Panc1 (cell line): ENCODE data around the gene APLNR. TPM values are rescaled to one million over a fixed set of nuclear protein-coding genes. Genes with fewer than 3 reads are reported as not detected.

Source experiments
- ATAC-seq: fragments of 200-7000 bp; cut with Tn5 transposase; 2 replicates; pipeline ENCODE4 v1.9.1; 2020; ENCODE audit warnings: mild to moderate bottlenecking, moderate library complexity
- BruUV-seq: library from RNA; stranded (reverse); fragments of 400-500 nt; replicated peaks from 2 replicates; lab custom pipeline; 2021; lab: Mats Ljungman, UMichigan
- CTCF ChIA-PET: fragments of 300-600 bp; sonication (Branson Sonifier 250); formaldehyde crosslinking; loops from one replicate; lab custom pipeline; 2022; ENCODE audit warnings: antibody characterized with exemption; lab: Charles Lee
- POLR2A ChIA-PET: fragments of 300-600 bp; sonication (Branson Sonifier 250); formaldehyde crosslinking; loops from one replicate; lab custom pipeline; 2022; ENCODE audit warnings: antibody characterized with exemption; lab: Charles Lee
- DNase-seq: peaks from one replicate; pipeline ENCODE4 v3.0.0-alpha.2; 2010; ENCODE audit warnings: low read depth, low spot score
- H3K27ac ChIP-seq: 2 replicates; pipeline ENCODE4 v1.5.1; 2011; ENCODE audit warnings: mild to moderate bottlenecking, low read length, inconsistent platforms
- H3K27me3 ChIP-seq: fragments of 200-500 bp; sonication (Bioruptor generic); 2 replicates; pipeline ENCODE4 v1.6.0; 2014; ENCODE audit warnings: low read length, inconsistent platforms; ENCODE audit not compliant: control insufficient read depth, insufficient read depth
- H3K36me3 ChIP-seq: fragments of 200-500 bp; sonication (Bioruptor generic); 2 replicates; pipeline ENCODE4 v1.5.1; 2014; ENCODE audit warnings: inconsistent platforms, mild to moderate bottlenecking, low read length, moderate library complexity; ENCODE audit not compliant: control insufficient read depth, insufficient read depth
- H3K4me1 ChIP-seq: 2 replicates; pipeline ENCODE4 v1.5.1; 2011; ENCODE audit warnings: inconsistent platforms, mild to moderate bottlenecking, low read length, moderate library complexity; ENCODE audit not compliant: control insufficient read depth, insufficient read depth
- H3K4me3 ChIP-seq, 2 experiments: 2 replicates each; pipeline ENCODE4 v1.5.1; 2011 to 2012; ENCODE audit warnings: low read depth in 2 of 2, low read length in 2 of 2, mild to moderate bottlenecking in 2 of 2, inconsistent platforms in 1 of 2, moderate library complexity in 1 of 2
- H3K9me3 ChIP-seq: fragments of 200-500 bp; sonication (Bioruptor generic); 2 replicates; pipeline ENCODE4 v1.5.1; 2014; ENCODE audit warnings: low read depth, mild to moderate bottlenecking, inconsistent platforms, low read length, moderate library complexity; ENCODE audit not compliant: control insufficient read depth, insufficient read depth
- POLR2AphosphoS5 ChIP-seq: IDR thresholded peaks from 2 replicates; pipeline ENCODE4 v1.6.1; 2012; ENCODE audit warnings: mild to moderate bottlenecking, low read depth, low read length, moderate library complexity
- SIN3A ChIP-seq: IDR thresholded peaks from 2 replicates; pipeline ENCODE4 v1.6.1; 2012; ENCODE audit warnings: low read depth, mild to moderate bottlenecking, low read length, moderate library complexity, borderline replicate concordance; ENCODE audit not compliant: insufficient read depth
- TCF7L2 ChIP-seq: IDR thresholded peaks from 2 replicates; pipeline ENCODE4 v1.6.1; 2011; ENCODE audit warnings: mild to moderate bottlenecking, low read depth, low read length, inconsistent platforms
- in situ Hi-C: cut with HindIII; loops from 2 replicates; pipeline ENCODE4 v1.10.0; 2016; ENCODE audit warnings: low sequenced_read_pairs, low pct_unique_long_range_greater_than_20kb
- intact Hi-C: fragments of 100-400 bp; cut with micrococcal nuclease; formaldehyde crosslinking; loops from one replicate; pipeline ENCODE4 v1.10.0; 2022; ENCODE audit not compliant: unreplicated experiment
- total RNA-seq: library from RNA; stranded (reverse); gene quantifications from one replicate; pipeline ENCODE4 v1.2.1, GENCODE V29; 2021; ENCODE audit not compliant: unreplicated experiment
- TF ChIP-seq, protein P1 (sequence below): fragments of 450-650 bp; IDR thresholded peaks from 2 replicates; pipeline ENCODE4 v1.5.1; 2017; ENCODE audit warnings: mild to moderate bottlenecking
- TF ChIP-seq, protein P2 (sequence below), 2 experiments: IDR thresholded peaks; 2 replicates each; pipeline ENCODE4 v1.6.1; 2011 to 2012; ENCODE audit warnings: low read depth in 2 of 2, control low read depth in 1 of 2, low read length in 1 of 2, mild to moderate bottlenecking in 1 of 2, moderate library complexity in 1 of 2; ENCODE audit not compliant: insufficient read depth in 1 of 2

The APLNR gene
- total RNA-seq, 1 experiment from 2014 or later = not detected

DNA sequence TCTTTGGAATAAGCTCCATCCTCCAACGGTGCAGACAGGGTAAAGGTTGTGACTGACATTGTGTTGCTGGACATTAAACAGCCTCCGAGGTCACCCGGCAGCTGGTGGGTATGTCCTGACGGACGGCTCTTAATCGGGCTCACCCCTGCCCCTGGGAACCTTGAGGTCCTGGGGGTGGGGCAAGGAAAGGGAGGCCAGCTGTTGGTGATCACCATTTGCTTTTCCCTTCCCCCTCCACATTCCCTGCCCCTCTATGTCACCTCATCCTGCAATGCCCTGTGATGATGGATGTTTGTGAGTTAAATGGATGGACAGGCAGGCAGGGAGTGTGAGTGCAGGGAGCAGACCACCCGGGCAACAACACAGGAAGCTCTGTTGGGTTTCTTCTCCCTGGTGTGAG, 26.3 kb downstream of the APLNR start:
- Histone ChIP-seq H3K36me3 (no peaks in the 10 kb centered on the region), H3K27me3 (peaks cover 2% of the 10 kb centered on the region; the same call in 1 of the 2 replicates), H3K9me3 (no peaks in the 10 kb centered on the region), H3K4me3 (no peak overlapping the region), H3K4me1 (no peaks in the 10 kb centered on the region), H3K27ac (no peak overlapping the region)
- intact Hi-C loops (no loop called here), in situ Hi-C loops (no loop called here)
- ChIA-PET CTCF (no interaction called here), POLR2A (no interaction called here)
- no peak for DNase-seq
- ATAC-seq = no peak
- TF ChIP-seq SIN3A (no peak), TCF7L2 (no peak)
- TF ChIP-seq, protein P1, sequence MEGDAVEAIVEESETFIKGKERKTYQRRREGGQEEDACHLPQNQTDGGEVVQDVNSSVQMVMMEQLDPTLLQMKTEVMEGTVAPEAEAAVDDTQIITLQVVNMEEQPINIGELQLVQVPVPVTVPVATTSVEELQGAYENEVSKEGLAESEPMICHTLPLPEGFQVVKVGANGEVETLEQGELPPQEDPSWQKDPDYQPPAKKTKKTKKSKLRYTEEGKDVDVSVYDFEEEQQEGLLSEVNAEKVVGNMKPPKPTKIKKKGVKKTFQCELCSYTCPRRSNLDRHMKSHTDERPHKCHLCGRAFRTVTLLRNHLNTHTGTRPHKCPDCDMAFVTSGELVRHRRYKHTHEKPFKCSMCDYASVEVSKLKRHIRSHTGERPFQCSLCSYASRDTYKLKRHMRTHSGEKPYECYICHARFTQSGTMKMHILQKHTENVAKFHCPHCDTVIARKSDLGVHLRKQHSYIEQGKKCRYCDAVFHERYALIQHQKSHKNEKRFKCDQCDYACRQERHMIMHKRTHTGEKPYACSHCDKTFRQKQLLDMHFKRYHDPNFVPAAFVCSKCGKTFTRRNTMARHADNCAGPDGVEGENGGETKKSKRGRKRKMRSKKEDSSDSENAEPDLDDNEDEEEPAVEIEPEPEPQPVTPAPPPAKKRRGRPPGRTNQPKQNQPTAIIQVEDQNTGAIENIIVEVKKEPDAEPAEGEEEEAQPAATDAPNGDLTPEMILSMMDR = no peak
- no TSS peak for BruUV-seq

GRCh38 chr11:57207168-57207567, 29.9 kb downstream of the APLNR start:
- H3K36me3 ChIP-seq = no peaks in the 10 kb centered on the region
- no peak overlapping the region for H3K27ac ChIP-seq
- no peak overlapping the region for H3K4me3 ChIP-seq
- DNase-seq (no peak), ATAC-seq (no peak)
- in situ Hi-C loops = no loop called here
- intact Hi-C loops = no loop called here
- H3K9me3 ChIP-seq = no peaks in the 10 kb centered on the region
- TF ChIP-seq SIN3A = no peak
- TF ChIP-seq POLR2AphosphoS5 = no peak
- TF ChIP-seq, protein P1 = no peak
- CTCF ChIA-PET = no interaction called here
- peaks cover 4% of the 10 kb centered on the region for H3K27me3 ChIP-seq
- POLR2A ChIA-PET = no interaction called here
- no peaks in the 10 kb centered on the region for H3K4me1 ChIP-seq
- BruUV-seq = no TSS peak

- peak; percentile 56; the same call in 1 of the 2 replicates for ATAC-seq
- CTCF ChIA-PET = no interaction called here
- in situ Hi-C loops = no loop called here
Measured at GRCh38 chr11:57205041-57205641, 31.9 kb downstream of the APLNR start.

More at GRCh38 chr11:57205041-57205641, 31.9 kb downstream of the APLNR start:
- no TSS peak for BruUV-seq
- Histone ChIP-seq H3K27ac (no peak overlapping the region), H3K4me3 (no peak overlapping the region), H3K9me3 (no peaks in the 10 kb centered on the region), H3K4me1 (no peaks in the 10 kb centered on the region), H3K36me3 (no peaks in the 10 kb centered on the region), H3K27me3 (peaks cover 8% of the 10 kb centered on the region)
- POLR2A ChIA-PET = no interaction called here
- TF ChIP-seq, protein P2, sequence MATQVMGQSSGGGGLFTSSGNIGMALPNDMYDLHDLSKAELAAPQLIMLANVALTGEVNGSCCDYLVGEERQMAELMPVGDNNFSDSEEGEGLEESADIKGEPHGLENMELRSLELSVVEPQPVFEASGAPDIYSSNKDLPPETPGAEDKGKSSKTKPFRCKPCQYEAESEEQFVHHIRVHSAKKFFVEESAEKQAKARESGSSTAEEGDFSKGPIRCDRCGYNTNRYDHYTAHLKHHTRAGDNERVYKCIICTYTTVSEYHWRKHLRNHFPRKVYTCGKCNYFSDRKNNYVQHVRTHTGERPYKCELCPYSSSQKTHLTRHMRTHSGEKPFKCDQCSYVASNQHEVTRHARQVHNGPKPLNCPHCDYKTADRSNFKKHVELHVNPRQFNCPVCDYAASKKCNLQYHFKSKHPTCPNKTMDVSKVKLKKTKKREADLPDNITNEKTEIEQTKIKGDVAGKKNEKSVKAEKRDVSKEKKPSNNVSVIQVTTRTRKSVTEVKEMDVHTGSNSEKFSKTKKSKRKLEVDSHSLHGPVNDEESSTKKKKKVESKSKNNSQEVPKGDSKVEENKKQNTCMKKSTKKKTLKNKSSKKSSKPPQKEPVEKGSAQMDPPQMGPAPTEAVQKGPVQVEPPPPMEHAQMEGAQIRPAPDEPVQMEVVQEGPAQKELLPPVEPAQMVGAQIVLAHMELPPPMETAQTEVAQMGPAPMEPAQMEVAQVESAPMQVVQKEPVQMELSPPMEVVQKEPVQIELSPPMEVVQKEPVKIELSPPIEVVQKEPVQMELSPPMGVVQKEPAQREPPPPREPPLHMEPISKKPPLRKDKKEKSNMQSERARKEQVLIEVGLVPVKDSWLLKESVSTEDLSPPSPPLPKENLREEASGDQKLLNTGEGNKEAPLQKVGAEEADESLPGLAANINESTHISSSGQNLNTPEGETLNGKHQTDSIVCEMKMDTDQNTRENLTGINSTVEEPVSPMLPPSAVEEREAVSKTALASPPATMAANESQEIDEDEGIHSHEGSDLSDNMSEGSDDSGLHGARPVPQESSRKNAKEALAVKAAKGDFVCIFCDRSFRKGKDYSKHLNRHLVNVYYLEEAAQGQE (IDR thresholded peaks at IDR 0.05; ENCODE audit: insufficient read depth in 1 of 2, low read depth in 2 of 2, low read length in 1 of 2) = no peak
- no peak for DNase-seq
- intact Hi-C loops = no loop called here
